HepG2 (cell line): ENCODE data around the gene ARMH4. TPM values are rescaled to one million over a fixed set of nuclear protein-coding genes. Genes with fewer than 3 reads are reported as not detected.

Experiments used
- ATAC-seq: fragments of 200-7000 bp; cut with Tn5 transposase; 3 replicates; pipeline ENCODE4 v1.9.1; 2020; ENCODE audit warnings: mild to moderate bottlenecking, moderate library complexity
- BruUV-seq: library from RNA; stranded (reverse); fragments of 400-500 nt; replicated peaks from 2 replicates; lab custom pipeline; 2021; lab: Mats Ljungman, UMichigan
- CTCF ChIA-PET: fragments of 300-600 bp; formaldehyde crosslinking; extraction: SDS; loops from one replicate; lab custom pipeline; 2021; ENCODE audit warnings: low total read pairs, inconsistent platforms, low intra/inter-chr PET ratio; lab: Yijun Ruan, JAX
- POLR2A ChIA-PET: fragments of 350-600 bp; sonication (Branson Sonifier 250); formaldehyde crosslinking; loops from one replicate; lab custom pipeline; 2020; ENCODE audit warnings: antibody characterized with exemption, inconsistent platforms; lab: Yijun Ruan, JAX
- DNase-seq: peaks from one replicate; pipeline ENCODE4 v3.0.0-alpha.2; 2015; ENCODE audit warnings: low spot score
- FAIRE-seq: peaks from 3 replicates; lab custom pipeline; 2011; peaks lifted over from hg19 to GRCh38; lab: Jason Lieb, UNC
- H2AFZ ChIP-seq: one replicate; pipeline ENCODE4 v1.6.1; 2011; ENCODE audit warnings: low read length, inconsistent platforms
- H3K27ac ChIP-seq: fragments of 300-600 bp; 3 replicates; pipeline ENCODE4 v1.8.0; 2011; ENCODE audit warnings: mixed run types, mild to moderate bottlenecking, mixed read lengths, low read length, inconsistent platforms; ENCODE audit not compliant: insufficient read depth; ENCODE audit errors: extremely low read length
- H3K27me3 ChIP-seq, 2 experiments: fragments of 200-600 bp in 1 of 2; 2 replicates in 1 of 2; 3 replicates in 1 of 2; pipeline versions ENCODE4 v1.6.0 to v1.8.0; 2011; ENCODE audit warnings: low read length in 2 of 2, mild to moderate bottlenecking in 2 of 2, moderate library complexity in 2 of 2, inconsistent platforms in 1 of 2; ENCODE audit not compliant: insufficient read depth in 2 of 2, control insufficient read depth in 1 of 2
- H3K36me3 ChIP-seq, 2 experiments: fragments of 200-600 bp in 1 of 2; replicated peaks in 1 of 2; 2 replicates in 1 of 2; 3 replicates in 1 of 2; pipeline versions ENCODE4 v1.5.1 to v1.8.0; 2011; ENCODE audit warnings: low read length in 2 of 2, inconsistent platforms in 1 of 2; ENCODE audit not compliant: insufficient read depth in 2 of 2, control insufficient read depth in 1 of 2
- H3K4me1 ChIP-seq: 2 replicates; pipeline ENCODE4 v1.5.1; 2012; ENCODE audit warnings: low read length, inconsistent platforms; ENCODE audit not compliant: insufficient read depth
- H3K4me2 ChIP-seq: 2 replicates; pipeline ENCODE4 v1.6.0; 2011; ENCODE audit warnings: low read depth, low read length, inconsistent platforms
- H3K4me3 ChIP-seq, 3 experiments: fragments of 200-600 bp in 1 of 3; sonication (generic), shearing (Covaris generic) in 1 of 3; replicated peaks in 1 of 3; 2 replicates each; pipeline ENCODE4 v1.5.1; 2011 to 2016; ENCODE audit warnings: low read length in 3 of 3, inconsistent platforms in 2 of 3, low read depth in 2 of 3, mild to moderate bottlenecking in 2 of 3, control low read depth in 1 of 3, mixed read lengths in 1 of 3; ENCODE audit not compliant: insufficient read depth in 1 of 3
- H3K79me2 ChIP-seq: one replicate; pipeline ENCODE4 v1.6.1; 2011; ENCODE audit warnings: low read length, inconsistent platforms; ENCODE audit not compliant: insufficient read depth
- H3K9ac ChIP-seq: 2 replicates; pipeline ENCODE4 v1.6.0; 2011; ENCODE audit warnings: mild to moderate bottlenecking, low read depth, low read length, inconsistent platforms; ENCODE audit not compliant: insufficient read depth
- H3K9me3 ChIP-seq: 2 replicates; pipeline ENCODE4 v1.5.1; 2012; ENCODE audit warnings: mild to moderate bottlenecking, low read length
- H4K20me1 ChIP-seq: 2 replicates; pipeline ENCODE4 v1.6.0; 2011; ENCODE audit warnings: inconsistent platforms, mild to moderate bottlenecking, low read length, moderate library complexity; ENCODE audit not compliant: insufficient read depth
- ATRX ChIP-seq: sonication (generic); formaldehyde crosslinking; IDR thresholded peaks from 2 replicates; pipeline ENCODE4 v1.4.0; 2020; ENCODE audit warnings: missing genetic modification reagents, borderline replicate concordance
- BCL6 ChIP-seq: IDR thresholded peaks from 2 replicates; pipeline ENCODE4 v1.6.1; 2016; ENCODE audit warnings: missing genetic modification reagents, missing compliant biosample characterization
- HNF1A ChIP-seq, 2 experiments: sonication (generic) in 1 of 2; formaldehyde crosslinking in 1 of 2; IDR thresholded peaks; 2 replicates each; pipeline versions ENCODE4 v1.4.0 to v1.6.1; 2016 to 2020; ENCODE audit warnings: borderline replicate concordance in 1 of 2, low read depth in 1 of 2, mild to moderate bottlenecking in 1 of 2, missing genetic modification reagents in 1 of 2
- JDP2 ChIP-seq: sonication (generic); formaldehyde crosslinking; IDR thresholded peaks from 2 replicates; pipeline ENCODE4 v1.8.1; 2022; ENCODE audit warnings: missing genetic modification reagents, borderline replicate concordance
- MYPOP ChIP-seq: sonication (generic); formaldehyde crosslinking; IDR thresholded peaks from 2 replicates; pipeline ENCODE4 v1.8.1; 2023; ENCODE audit warnings: mild to moderate bottlenecking, moderate library complexity, missing genetic modification reagents
- TFE3 ChIP-seq: IDR thresholded peaks from 2 replicates; pipeline ENCODE4 v1.6.1; 2016
- TP53 ChIP-seq: sonication (generic); formaldehyde crosslinking; conservative IDR thresholded peaks from 2 replicates; pipeline ENCODE4 v1.4.0; 2020; ENCODE audit warnings: missing genetic modification reagents
- ZNF274 ChIP-seq: sonication (generic); formaldehyde crosslinking; IDR thresholded peaks from 2 replicates; pipeline ENCODE4 v1.5.1; 2020; ENCODE audit warnings: mild to moderate bottlenecking, missing genetic modification reagents
- ZNF543 ChIP-seq: sonication (generic); formaldehyde crosslinking; IDR thresholded peaks from 2 replicates; pipeline ENCODE4 v1.4.0; 2020; ENCODE audit warnings: mild to moderate bottlenecking, missing genetic modification reagents
- ZNF644 ChIP-seq: IDR thresholded peaks from 2 replicates; pipeline ENCODE4 v1.6.1; 2016; ENCODE audit warnings: low read depth
- ZNF672 ChIP-seq: sonication (generic); formaldehyde crosslinking; IDR thresholded peaks from 2 replicates; pipeline ENCODE4 v1.8.1; 2022; ENCODE audit warnings: missing genetic modification reagents
- in situ Hi-C: cut with HindIII; loops from 2 replicates; pipeline ENCODE4 v1.10.0; 2017; ENCODE audit warnings: low pct_unique_long_range_greater_than_20kb; ENCODE audit not compliant: extremely low pct_ligation_motif_present
- intact Hi-C: fragments of 100-400 bp; cut with micrococcal nuclease; formaldehyde crosslinking; loops from one replicate; pipeline ENCODE4 v1.10.0; 2022; ENCODE audit not compliant: unreplicated experiment
- polyA plus RNA-seq, 8 experiments: library from polyadenylated mRNA; depleted of rRNA in 3 of 8; stranded (reverse) in 7 of 8; unstranded in 1 of 8; fragments of >200 nt; fragmentation: Illumina TruSeq in 4 of 8; extraction: Trizol in 4 of 8; gene quantifications; 2 replicates each; pipeline versions ENCODE4 v1.2.1 to v1.2.3, GENCODE V29; 2011 to 2016; ENCODE audit warnings: low read depth in 4 of 8, missing spikeins in 1 of 8, mixed read lengths in 1 of 8; ENCODE audit not compliant: insufficient read depth in 1 of 8
- total RNA-seq, 5 experiments: library from RNA; depleted of rRNA; stranded (reverse); fragments of >200 nt; fragmentation: Illumina TruSeq; extraction: Trizol; gene quantifications; 2 replicates each; pipeline ENCODE4 v1.2.3, GENCODE V29; 2016; ENCODE audit warnings: low read depth in 1 of 5
- TF ChIP-seq, protein P1 (sequence below): fragments of 450-650 bp; IDR thresholded peaks from 2 replicates; pipeline ENCODE4 v1.6.1; 2017
- TF ChIP-seq, protein P2 (sequence below): sonication (generic); formaldehyde crosslinking; IDR thresholded peaks from 2 replicates; pipeline ENCODE4 v1.5.0; 2020; ENCODE audit warnings: missing genetic modification reagents

ARMH4 gene
- total and polyA plus RNA-seq, 2 of the 13 experiments (the other 11 are each of a cell fraction or from before 2014, with no cell fraction given): 0.02 to 0.18 TPM

DNA sequence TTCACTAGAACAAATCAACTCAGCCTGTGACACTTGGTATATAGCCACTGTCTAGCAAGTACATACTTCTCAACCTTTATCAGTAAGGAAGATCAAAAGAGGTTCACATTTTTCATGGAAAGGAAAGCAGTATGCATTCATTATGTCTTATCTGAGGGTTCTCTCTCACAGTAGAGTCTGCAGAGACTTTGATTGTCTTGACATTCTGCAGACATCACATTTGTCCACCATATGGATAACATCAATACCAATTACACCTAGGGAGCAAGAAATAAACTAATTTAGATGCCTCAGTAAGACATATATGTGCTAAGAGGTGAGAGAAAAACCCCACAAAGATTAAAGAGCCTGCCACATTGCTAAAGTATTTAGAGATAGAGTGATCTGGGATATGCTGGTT is 175.3 kb downstream of the ARMH4 start:
- in situ Hi-C loops: no loop called here
- Histone ChIP-seq H3K4me1 (no peaks in the 10 kb centered on the region), H3K9me3 (no peaks in the 10 kb centered on the region), H3K36me3 (no peaks in the 10 kb centered on the region), H4K20me1 (no peaks in the 10 kb centered on the region), H3K27ac (no peak overlapping the region), H3K9ac (no peak overlapping the region), H3K4me2 (no peak overlapping the region), H3K27me3 (no peaks in the 10 kb centered on the region), H3K4me3 (no peak overlapping the region), H3K79me2 (no peaks in the 10 kb centered on the region), H2AFZ (no peak overlapping the region)
- no TSS peak for BruUV-seq
- ATAC-seq (no peak), FAIRE-seq (no peak), DNase-seq (no peak)
- TF ChIP-seq, protein P1, sequence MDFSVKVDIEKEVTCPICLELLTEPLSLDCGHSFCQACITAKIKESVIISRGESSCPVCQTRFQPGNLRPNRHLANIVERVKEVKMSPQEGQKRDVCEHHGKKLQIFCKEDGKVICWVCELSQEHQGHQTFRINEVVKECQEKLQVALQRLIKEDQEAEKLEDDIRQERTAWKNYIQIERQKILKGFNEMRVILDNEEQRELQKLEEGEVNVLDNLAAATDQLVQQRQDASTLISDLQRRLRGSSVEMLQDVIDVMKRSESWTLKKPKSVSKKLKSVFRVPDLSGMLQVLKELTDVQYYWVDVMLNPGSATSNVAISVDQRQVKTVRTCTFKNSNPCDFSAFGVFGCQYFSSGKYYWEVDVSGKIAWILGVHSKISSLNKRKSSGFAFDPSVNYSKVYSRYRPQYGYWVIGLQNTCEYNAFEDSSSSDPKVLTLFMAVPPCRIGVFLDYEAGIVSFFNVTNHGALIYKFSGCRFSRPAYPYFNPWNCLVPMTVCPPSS: no peak
- TF ChIP-seq ZNF644 (CRISPR knock-in tag) (no peak), TP53 (no peak), TFE3 (CRISPR knock-in tag) (no peak), ATRX (CRISPR knock-in tag) (no peak), JDP2 (no peak), ZNF274 (no peak), MYPOP (CRISPR knock-in tag) (no peak), BCL6 (CRISPR knock-in tag) (no peak), ZNF543 (CRISPR knock-in tag) (no peak), ZNF672 (CRISPR knock-in tag) (no peak), HNF1A (IDR thresholded peaks at IDR 0.05; ENCODE audit: low read depth) (no peak), HNF1A (CRISPR knock-in tag; IDR thresholded peaks at IDR 0.05; ENCODE audit: borderline replicate concordance) (no peak)
- TF ChIP-seq, protein P2, sequence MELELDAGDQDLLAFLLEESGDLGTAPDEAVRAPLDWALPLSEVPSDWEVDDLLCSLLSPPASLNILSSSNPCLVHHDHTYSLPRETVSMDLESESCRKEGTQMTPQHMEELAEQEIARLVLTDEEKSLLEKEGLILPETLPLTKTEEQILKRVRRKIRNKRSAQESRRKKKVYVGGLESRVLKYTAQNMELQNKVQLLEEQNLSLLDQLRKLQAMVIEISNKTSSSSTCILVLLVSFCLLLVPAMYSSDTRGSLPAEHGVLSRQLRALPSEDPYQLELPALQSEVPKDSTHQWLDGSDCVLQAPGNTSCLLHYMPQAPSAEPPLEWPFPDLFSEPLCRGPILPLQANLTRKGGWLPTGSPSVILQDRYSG (CRISPR knock-in tag): no peak
- intact Hi-C loops: no loop called here
- CTCF ChIA-PET: no interaction called here
- POLR2A ChIA-PET: no interaction called here
